H1 (cell line): Measurements from ENCODE around the gene PDXP. TPM values are rescaled to one million over a fixed set of nuclear protein-coding genes. Genes with fewer than 3 reads are reported as not detected.

Source experiments
- CTCF ChIA-PET: fragments of 300-600 bp; sonication (Branson Sonifier 250); formaldehyde crosslinking; loops from one replicate; lab custom pipeline; 2021; ENCODE audit not compliant: partially characterized antibody; lab: Charles Lee
- POLR2A ChIA-PET: fragments of 300-600 bp; sonication (Branson Sonifier 250); formaldehyde crosslinking; loops from one replicate; lab custom pipeline; 2021; ENCODE audit warnings: inconsistent platforms; ENCODE audit not compliant: partially characterized antibody; lab: Charles Lee
- DNase-seq, 2 experiments: peaks; one replicate each; pipeline versions ENCODE4 v3.0.0 to v3.0.0-alpha.2; 2010 to 2022; ENCODE audit warnings: low spot score in 2 of 2, low read depth in 1 of 2, mixed read lengths in 1 of 2
- FAIRE-seq: peaks from 2 replicates; lab custom pipeline; 2011; peaks lifted over from hg19 to GRCh38; lab: Jason Lieb, UNC
- H2AFZ ChIP-seq: 2 replicates; pipeline ENCODE4 v1.8.1; 2012; ENCODE audit warnings: low read length, inconsistent platforms
- H2AK5ac ChIP-seq: 2 replicates; pipeline ENCODE4 v1.6.1; 2013; ENCODE audit warnings: low read depth, low read length
- H2BK120ac ChIP-seq: replicated peaks from 2 replicates; pipeline ENCODE3; 2013; ENCODE audit warnings: low read depth, low read length, inconsistent platforms
- H2BK12ac ChIP-seq: 2 replicates; pipeline ENCODE4 v1.6.1; 2013; ENCODE audit warnings: low read depth, low read length
- H2BK15ac ChIP-seq: 2 replicates; pipeline ENCODE4 v1.6.1; 2013; ENCODE audit warnings: low read length
- H2BK20ac ChIP-seq: 2 replicates; pipeline ENCODE4 v1.6.1; 2013; ENCODE audit warnings: low read length
- H2BK5ac ChIP-seq: 2 replicates; pipeline ENCODE4 v1.6.1; 2013; ENCODE audit warnings: low read depth, low read length
- H3K14ac ChIP-seq: 2 replicates; pipeline ENCODE4 v1.6.1; 2013; ENCODE audit warnings: inconsistent platforms; ENCODE audit not compliant: insufficient read length
- H3K18ac ChIP-seq: 2 replicates; pipeline ENCODE4 v1.6.1; 2013; ENCODE audit warnings: low read length; ENCODE audit errors: extremely low read depth
- H3K23ac ChIP-seq: 2 replicates; pipeline ENCODE4 v1.6.1; 2013; ENCODE audit warnings: inconsistent platforms; ENCODE audit not compliant: insufficient read length
- H3K23me2 ChIP-seq: 2 replicates; pipeline ENCODE4 v1.6.1; 2013; ENCODE audit warnings: low read depth, low read length
- H3K27ac ChIP-seq: 2 replicates; pipeline ENCODE4 v1.6.1; 2011; ENCODE audit warnings: low read depth, low read length, inconsistent platforms
- H3K27me3 ChIP-seq, 4 experiments: replicated peaks in 1 of 4; 1 replicate in 1 of 4; 2 replicates in 3 of 4; pipeline versions ENCODE4 v1.6.1 to v1.8.1; 2011 to 2013; ENCODE audit warnings: low read length in 3 of 4, mild to moderate bottlenecking in 3 of 4, inconsistent platforms in 2 of 4, mixed read lengths in 2 of 4, moderate library complexity in 1 of 4; ENCODE audit not compliant: control insufficient read depth in 3 of 4, insufficient read depth in 3 of 4; ENCODE audit errors: extremely low read depth in 1 of 4
- H3K36me3 ChIP-seq, 4 experiments: 2 replicates each; pipeline versions ENCODE4 v1.6.1 to v1.8.1; 2011 to 2013; ENCODE audit warnings: mild to moderate bottlenecking in 4 of 4, low read length in 3 of 4, moderate library complexity in 2 of 4, control low read depth in 1 of 4, inconsistent platforms in 1 of 4; ENCODE audit not compliant: insufficient read depth in 4 of 4, control insufficient read depth in 2 of 4
- H3K4ac ChIP-seq: replicated peaks from 2 replicates; pipeline ENCODE3; 2013; ENCODE audit warnings: low read length, low read depth, mixed read lengths, inconsistent platforms; ENCODE audit not compliant: insufficient read length
- H3K4me1 ChIP-seq, 4 experiments: replicated peaks in 1 of 4; 1 replicate in 1 of 4; 2 replicates in 3 of 4; pipeline versions ENCODE4 v1.6.1 to v1.8.1; 2011 to 2013; ENCODE audit warnings: low read length in 3 of 4, inconsistent platforms in 2 of 4, mixed read lengths in 1 of 4; ENCODE audit not compliant: insufficient read depth in 4 of 4, control insufficient read depth in 3 of 4
- H3K4me2 ChIP-seq, 2 experiments: 2 replicates each; pipeline versions ENCODE4 v1.6.1 to v1.8.1; 2011 to 2013; ENCODE audit warnings: low read depth in 2 of 2, low read length in 2 of 2, control low read depth in 1 of 2, inconsistent platforms in 1 of 2, mild to moderate bottlenecking in 1 of 2; ENCODE audit not compliant: insufficient read depth in 1 of 2
- H3K4me3 ChIP-seq, 4 experiments: fragments of 200-600, 300-600 bp in 1 of 4; sonication (generic), shearing (Covaris generic), sonication (Bioruptor Twin) in 1 of 4; 2 replicates each; pipeline versions ENCODE4 v1.5.1 to v1.8.1; 2011 to 2016; ENCODE audit warnings: low read length in 4 of 4, low read depth in 3 of 4, control low read depth in 2 of 4, inconsistent platforms in 2 of 4, mild to moderate bottlenecking in 2 of 4, mixed read lengths in 1 of 4, moderate library complexity in 1 of 4; ENCODE audit not compliant: insufficient read depth in 2 of 4; ENCODE audit errors: extremely low read depth in 1 of 4
- H3K56ac ChIP-seq: replicated peaks from 2 replicates; pipeline ENCODE3; 2013; ENCODE audit warnings: low read depth, mild to moderate bottlenecking, mixed read lengths, low read length, inconsistent platforms; ENCODE audit not compliant: insufficient read length
- H3K79me1 ChIP-seq: 2 replicates; pipeline ENCODE4 v1.6.1; 2013; ENCODE audit warnings: low read depth, low read length, control low read depth
- H3K79me2 ChIP-seq, 2 experiments: 2 replicates each; pipeline versions ENCODE4 v1.6.1 to v1.8.1; 2012 to 2013; ENCODE audit warnings: low read length in 2 of 2, mild to moderate bottlenecking in 2 of 2, inconsistent platforms in 1 of 2; ENCODE audit not compliant: insufficient read depth in 2 of 2, control insufficient read depth in 1 of 2
- H3K9ac ChIP-seq, 4 experiments: replicated peaks in 1 of 4; 1 replicate in 1 of 4; 2 replicates in 3 of 4; pipeline versions ENCODE4 v1.6.1 to v1.8.1; 2011 to 2013; ENCODE audit warnings: low read depth in 3 of 4, low read length in 3 of 4, control low read depth in 2 of 4, mild to moderate bottlenecking in 2 of 4, moderate library complexity in 2 of 4, inconsistent platforms in 1 of 4; ENCODE audit errors: extremely low read depth in 1 of 4
- H3K9me3 ChIP-seq, 2 experiments: 2 replicates each; pipeline versions ENCODE4 v1.6.1 to v1.8.1; 2012 to 2013; ENCODE audit warnings: mild to moderate bottlenecking in 2 of 2, moderate library complexity in 2 of 2, control low read depth in 1 of 2, inconsistent platforms in 1 of 2, low read depth in 1 of 2, low read length in 1 of 2, mixed read lengths in 1 of 2; ENCODE audit not compliant: insufficient read depth in 2 of 2
- H4K20me1 ChIP-seq, 2 experiments: replicated peaks in 1 of 2; 2 replicates each; pipeline versions ENCODE3 to v1.8.1; 2011 to 2013; ENCODE audit warnings: inconsistent platforms in 2 of 2, low read length in 2 of 2, mild to moderate bottlenecking in 1 of 2; ENCODE audit not compliant: insufficient read depth in 2 of 2, control insufficient read depth in 1 of 2
- H4K5ac ChIP-seq: 2 replicates; pipeline ENCODE4 v1.6.1; 2013; ENCODE audit warnings: low read length, low read depth, mixed read lengths, inconsistent platforms; ENCODE audit not compliant: insufficient read length
- H4K8ac ChIP-seq: 2 replicates; pipeline ENCODE4 v1.8.0; 2013; ENCODE audit warnings: mild to moderate bottlenecking, moderate library complexity, low read length, inconsistent platforms; ENCODE audit not compliant: insufficient read depth; ENCODE audit errors: extremely low read depth
- H4K91ac ChIP-seq: replicated peaks from 2 replicates; pipeline ENCODE3; 2013; ENCODE audit warnings: low read length, mixed read lengths, inconsistent platforms; ENCODE audit not compliant: insufficient read length
- JUN ChIP-seq: IDR thresholded peaks from 2 replicates; pipeline ENCODE4 v1.6.1; 2011; ENCODE audit warnings: low read depth, mild to moderate bottlenecking, improper control_type of control experiment, low read length
- WGBS, 2 experiments: shearing (Covaris generic) in 1 of 2; methylation state at CpG; one replicate each; pipeline versions ENCODE4 v1.1.6 to v1.1.7; 2013 to 2015; ENCODE audit warnings: low lambda C conversion rate in 2 of 2, mixed read lengths in 2 of 2, inconsistent platforms in 1 of 2, low coverage in 1 of 2, missing lambda C conversion rate in 1 of 2; ENCODE audit not compliant: insufficient replicate concordance in 2 of 2, insufficient coverage in 1 of 2, insufficient read length in 1 of 2; ENCODE audit errors: extremely low coverage in 1 of 2, missing lambda C conversion rate in 1 of 2; 5-methylcytosine and 5-hydroxymethylcytosine counted together
- polyA plus RNA-seq, 7 experiments: library from polyadenylated mRNA; depleted of rRNA in 3 of 7; stranded (reverse) in 5 of 7; unstranded in 2 of 7; fragments of >200 nt in 5 of 7; fragments of 200-250 nt in 2 of 7; gene quantifications; 1 replicate in 5 of 7; 2 replicates in 1 of 7; 4 replicates in 1 of 7; pipeline versions ENCODE4 v1.2.1 to v1.2.3, GENCODE V29; 2011 to 2013; ENCODE audit warnings: missing spikeins in 2 of 7, mixed read lengths in 2 of 7
- total RNA-seq: library from RNA; stranded (reverse); fragmentation: NEBNext Ultra II Directional; extraction: Animal tissue kit (Norgen Biotek cat#: 25700); gene quantifications from 2 replicates; pipeline ENCODE4 v1.2.1, GENCODE V29; 2021

PDXP gene
- total and polyA plus RNA-seq, 2 of the 8 experiments (the other 6 are each of a cell fraction or from before 2014, with no cell fraction given), result 36.6 to 67.7 TPM

DNA sequence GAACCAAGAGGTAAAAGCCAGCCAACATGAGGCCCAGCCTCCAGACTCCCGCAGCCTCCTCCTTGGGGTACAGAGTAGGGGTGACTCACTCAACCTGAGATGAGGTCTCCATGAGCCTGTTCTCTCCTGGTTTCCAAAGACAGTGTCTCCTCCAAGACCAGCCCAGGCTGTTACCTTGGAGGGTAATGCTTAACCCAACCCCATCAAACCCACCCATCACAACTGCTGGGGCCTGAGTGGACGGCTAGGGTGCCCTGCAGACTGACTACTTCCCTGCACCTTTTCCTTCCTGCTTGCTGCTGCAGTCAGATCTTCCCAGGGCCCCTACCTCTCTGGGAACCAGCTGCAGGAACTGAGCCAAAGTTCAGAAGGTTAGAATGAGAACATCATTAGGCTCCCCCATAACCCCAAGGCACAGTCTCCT, 22.5 kb downstream of the PDXP start:
- H2BK120ac ChIP-seq, result no peak overlapping the region
- H3K4me1 ChIP-seq, result peaks cover 0 to 7% (median 5%) of the 10 kb centered on the region in 4 experiments; a peak in 5 of 7 replicates
- ChIA-PET CTCF (interaction anchor here (0.6 to 16.3 kb wide), 23 partner anchors 10 to 118 kb away, joined by 3 to 261 read pairs (median 5); partner anchors contain the start of genes PDXP, SH3BP1 and TRIOBP), POLR2A (interaction anchor here (1.0 to 5.4 kb wide), 11 partner anchors 9 to 212 kb away, joined by 3 to 37 read pairs (median 5); partner anchors contain the start of gene PDXP)
- 0 out of 2 replicates have a peak overlapping the region, but pooled peaks have one; percentile 72 for H2BK20ac ChIP-seq
- H4K91ac ChIP-seq, result no peak overlapping the region
- no peak overlapping the region for H2BK12ac ChIP-seq
- no peak overlapping the region for H2AK5ac ChIP-seq
- WGBS, 2 experiments, result 61% methylated on average over 2 of the region's 2 CpGs; no CpG with 5 or more reads in 1 of the 2 experiments
- no peak overlapping the region for H3K27ac ChIP-seq
- no peak overlapping the region for H3K23ac ChIP-seq
- H3K27me3 ChIP-seq, result no peaks in the 10 kb centered on the region
- H3K56ac ChIP-seq, result no peak overlapping the region
- H3K4me2 ChIP-seq, result no peak overlapping the region
- H3K4ac ChIP-seq, result no peak overlapping the region
- no peak overlapping the region for H2BK5ac ChIP-seq
- peaks cover 0 to 2% of the 10 kb centered on the region in 2 experiments for H4K20me1 ChIP-seq
- no peaks in the 10 kb centered on the region for H3K79me1 ChIP-seq
- DNase-seq (no peak), FAIRE-seq (no peak)
- H3K18ac ChIP-seq, result no peak overlapping the region
- no peaks in the 10 kb centered on the region for H3K9me3 ChIP-seq
- no peak overlapping the region for H4K8ac ChIP-seq
- H3K14ac ChIP-seq, result no peak overlapping the region
- no peak overlapping the region for H3K9ac ChIP-seq
- H3K4me3 ChIP-seq, result no peak overlapping the region
- no peak overlapping the region for H2AFZ ChIP-seq
- no peaks in the 10 kb centered on the region; the same call in 1 of the 2 replicates for H3K23me2 ChIP-seq
- H4K5ac ChIP-seq, result no peak overlapping the region
- no peak overlapping the region for H2BK15ac ChIP-seq
- no peaks in the 10 kb centered on the region for H3K36me3 ChIP-seq
- no peaks in the 10 kb centered on the region for H3K79me2 ChIP-seq
- TF ChIP-seq JUN, result no peak
